ENCODE measurements around the gene PPP2R2B. TPM values are rescaled to one million over a fixed set of nuclear protein-coding genes. Genes with fewer than 3 reads are reported as not detected.

The PPP2R2B gene
- total RNA-seq, 1 donor = not detected

GRCh38 chr5:146816775-146817387 is 61.7 kb downstream of the PPP2R2B start:
- Histone ChIP-seq H3K79me2 (ENCODE audit: insufficient read depth, low read length) (no peaks in the 10 kb centered on the region), H3K27me3 (ENCODE audit: insufficient read depth, low read length) (no peaks in the 10 kb centered on the region), H3K4me2 (ENCODE audit: insufficient read depth, low read length) (no peak overlapping the region), H3K27ac (ENCODE audit: low read depth, low read length) (no peak overlapping the region), H2AFZ (ENCODE audit: low read length) (no peak overlapping the region), H3K9me3 (ENCODE audit: low read depth, low read length) (no peaks in the 10 kb centered on the region), H4K20me1 (ENCODE audit: insufficient read depth, low read length) (no peaks in the 10 kb centered on the region), H3K4me1 (ENCODE audit: insufficient read depth, low read length) (no peaks in the 10 kb centered on the region), H3K36me3 (ENCODE audit: insufficient read depth, low read length) (no peaks in the 10 kb centered on the region), H3K4me3 (ENCODE audit: insufficient read depth, low read length) (no peak overlapping the region)
- no peak for DNase-seq (ENCODE audit: insufficient read length, low spot score, missing footprints)
- no peak for TF ChIP-seq CTCF (IDR thresholded peaks at IDR 0.05; ENCODE audit: extremely low read depth, low read depth, low read length)

GRCh38 chr5:146815411-146815810 is 63.1 kb downstream of the PPP2R2B start:
- TF ChIP-seq CTCF (IDR thresholded peaks at IDR 0.05; ENCODE audit: extremely low read depth, low read depth, low read length) = no peak
- Histone ChIP-seq H3K4me1 (ENCODE audit: insufficient read depth, low read length) (no peaks in the 10 kb centered on the region), H3K4me3 (ENCODE audit: insufficient read depth, low read length) (no peak overlapping the region), H3K27ac (ENCODE audit: low read depth, low read length) (no peak overlapping the region), H3K27me3 (ENCODE audit: insufficient read depth, low read length) (no peaks in the 10 kb centered on the region), H2AFZ (ENCODE audit: low read length) (no peak overlapping the region), H4K20me1 (ENCODE audit: insufficient read depth, low read length) (no peaks in the 10 kb centered on the region), H3K9me3 (ENCODE audit: low read depth, low read length) (no peaks in the 10 kb centered on the region), H3K79me2 (ENCODE audit: insufficient read depth, low read length) (no peaks in the 10 kb centered on the region), H3K36me3 (ENCODE audit: insufficient read depth, low read length) (no peaks in the 10 kb centered on the region), H3K4me2 (ENCODE audit: insufficient read depth, low read length) (no peak overlapping the region)
- no peak for DNase-seq (ENCODE audit: insufficient read length, low spot score, missing footprints)

- Histone ChIP-seq H3K79me2 (ENCODE audit: insufficient read depth, low read length) (no peaks in the 10 kb centered on the region), H3K4me2 (ENCODE audit: insufficient read depth, low read length) (no peak overlapping the region), H2AFZ (ENCODE audit: low read length) (no peak overlapping the region), H3K9me3 (ENCODE audit: low read depth, low read length) (no peaks in the 10 kb centered on the region), H3K27me3 (ENCODE audit: insufficient read depth, low read length) (no peaks in the 10 kb centered on the region), H3K4me3 (ENCODE audit: insufficient read depth, low read length) (no peak overlapping the region), H3K4me1 (ENCODE audit: insufficient read depth, low read length) (no peaks in the 10 kb centered on the region), H4K20me1 (ENCODE audit: insufficient read depth, low read length) (no peaks in the 10 kb centered on the region), H3K36me3 (ENCODE audit: insufficient read depth, low read length) (no peaks in the 10 kb centered on the region), H3K27ac (ENCODE audit: low read depth, low read length) (no peak overlapping the region)
- no peak for DNase-seq (ENCODE audit: insufficient read length, low spot score, missing footprints)
- TF ChIP-seq CTCF (IDR thresholded peaks at IDR 0.05; ENCODE audit: extremely low read depth, low read depth, low read length) = no peak
Measured at GRCh38 chr5:146813346-146814157, 65.0 kb downstream of the PPP2R2B start.

DNA sequence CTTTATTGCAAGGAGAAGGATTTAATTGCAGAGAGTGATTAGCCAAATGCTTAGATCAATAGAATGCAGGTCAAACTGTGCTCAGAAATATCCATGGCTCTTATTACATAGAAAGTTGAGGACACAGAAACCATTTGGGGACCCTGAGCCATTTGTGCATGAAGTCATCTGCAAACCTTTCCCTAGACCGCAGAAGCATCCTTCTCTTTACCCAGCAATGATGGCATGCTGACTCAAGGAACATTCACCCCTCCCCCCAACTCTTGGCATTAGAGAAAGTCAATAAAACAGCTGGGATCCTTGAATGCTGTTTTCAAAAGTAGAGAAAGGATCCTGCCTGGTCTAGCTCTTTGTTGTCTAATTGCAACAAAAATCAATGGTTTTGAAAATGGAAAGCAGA is 73.5 kb downstream of the PPP2R2B start:
- TF ChIP-seq CTCF (IDR thresholded peaks at IDR 0.05; ENCODE audit: extremely low read depth, low read depth, low read length) = no peak
- H3K79me2 ChIP-seq (ENCODE audit: insufficient read depth, low read length) = no peaks in the 10 kb centered on the region
- H3K4me2 ChIP-seq (ENCODE audit: insufficient read depth, low read length) = no peak overlapping the region
- H3K4me1 ChIP-seq (ENCODE audit: insufficient read depth, low read length) = no peaks in the 10 kb centered on the region
- no peaks in the 10 kb centered on the region for H3K27me3 ChIP-seq (ENCODE audit: insufficient read depth, low read length)
- H3K27ac ChIP-seq (ENCODE audit: low read depth, low read length) = no peak overlapping the region
- H3K36me3 ChIP-seq (ENCODE audit: insufficient read depth, low read length) = no peaks in the 10 kb centered on the region
- H3K9me3 ChIP-seq (ENCODE audit: low read depth, low read length) = no peaks in the 10 kb centered on the region
- no peaks in the 10 kb centered on the region for H4K20me1 ChIP-seq (ENCODE audit: insufficient read depth, low read length)
- DNase-seq (ENCODE audit: insufficient read length, low spot score, missing footprints) = no peak
- no peak overlapping the region for H3K4me3 ChIP-seq (ENCODE audit: insufficient read depth, low read length)
- no peak overlapping the region for H2AFZ ChIP-seq (ENCODE audit: low read length)

Measured in osteoblast (primary cell).